C4-2B (cell line): ENCODE results near the gene ZNF587.

ENCODE experiments used
- CTCF ChIP-seq: fragments of 450-650 bp; conservative IDR thresholded peaks from 2 replicates; pipeline ENCODE4 v1.5.1; 2017; ENCODE audit warnings: mild to moderate bottlenecking
- ZFX ChIP-seq: fragments of 450-650 bp; IDR thresholded peaks from 2 replicates; pipeline ENCODE4 v1.6.1; 2017

- TF ChIP-seq CTCF = no peak
- no peak for TF ChIP-seq ZFX
Observed at GRCh38 chr19:57872450-57872849, 22.8 kb downstream of the ZNF587 start.
